ENCODE data around the gene CNTNAP2.

DNA sequence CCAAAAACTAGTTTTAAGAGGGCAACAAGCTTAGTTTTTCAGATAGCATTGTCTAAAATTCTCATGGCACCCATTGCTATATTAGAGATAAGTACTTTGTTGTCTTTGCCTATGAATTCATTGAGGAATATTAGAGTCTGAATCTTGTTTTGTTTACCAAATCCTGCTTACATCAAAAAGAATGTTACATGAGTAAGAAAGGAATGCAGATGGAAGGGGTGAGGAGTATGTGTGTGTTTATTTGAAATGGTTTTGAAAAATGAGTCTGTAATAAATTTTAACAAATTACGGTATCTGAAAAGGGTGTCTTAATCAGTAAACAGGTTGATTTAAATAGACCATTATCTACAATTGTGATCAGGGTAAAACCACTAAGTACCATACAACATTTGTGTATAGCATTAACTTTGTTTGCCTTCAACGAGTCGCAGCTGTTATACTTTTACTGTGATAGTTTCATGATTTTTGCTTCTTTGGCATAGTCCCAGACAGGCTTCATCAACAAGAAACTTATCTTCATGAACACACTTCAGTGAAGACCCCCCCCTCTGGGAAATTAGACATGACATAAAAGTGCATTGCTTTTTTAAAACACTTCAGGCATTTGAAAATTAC is 1290.0 kb downstream of the CNTNAP2 start:
- TF ChIP-seq, protein P1, sequence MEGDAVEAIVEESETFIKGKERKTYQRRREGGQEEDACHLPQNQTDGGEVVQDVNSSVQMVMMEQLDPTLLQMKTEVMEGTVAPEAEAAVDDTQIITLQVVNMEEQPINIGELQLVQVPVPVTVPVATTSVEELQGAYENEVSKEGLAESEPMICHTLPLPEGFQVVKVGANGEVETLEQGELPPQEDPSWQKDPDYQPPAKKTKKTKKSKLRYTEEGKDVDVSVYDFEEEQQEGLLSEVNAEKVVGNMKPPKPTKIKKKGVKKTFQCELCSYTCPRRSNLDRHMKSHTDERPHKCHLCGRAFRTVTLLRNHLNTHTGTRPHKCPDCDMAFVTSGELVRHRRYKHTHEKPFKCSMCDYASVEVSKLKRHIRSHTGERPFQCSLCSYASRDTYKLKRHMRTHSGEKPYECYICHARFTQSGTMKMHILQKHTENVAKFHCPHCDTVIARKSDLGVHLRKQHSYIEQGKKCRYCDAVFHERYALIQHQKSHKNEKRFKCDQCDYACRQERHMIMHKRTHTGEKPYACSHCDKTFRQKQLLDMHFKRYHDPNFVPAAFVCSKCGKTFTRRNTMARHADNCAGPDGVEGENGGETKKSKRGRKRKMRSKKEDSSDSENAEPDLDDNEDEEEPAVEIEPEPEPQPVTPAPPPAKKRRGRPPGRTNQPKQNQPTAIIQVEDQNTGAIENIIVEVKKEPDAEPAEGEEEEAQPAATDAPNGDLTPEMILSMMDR (conservative IDR thresholded peaks at IDR 0.05 in 1 of 2, IDR thresholded peaks at IDR 0.05 in 1 of 2; ENCODE audit: low read depth in 1 of 2, low read length in 2 of 2): no peak
- TF ChIP-seq EZH2 (IDR thresholded peaks at IDR 0.05; ENCODE audit: low read length, missing control alignments): no peak

Data from fibroblast of lung (primary cell).